ENCODE results near the gene MRPS18B. TPM values are rescaled to one million over a fixed set of nuclear protein-coding genes. Genes with fewer than 3 reads are reported as not detected.

MRPS18B gene
- total RNA-seq, 2 experiments from 2014 or later = 59.0 to 79.6 TPM

DNA sequence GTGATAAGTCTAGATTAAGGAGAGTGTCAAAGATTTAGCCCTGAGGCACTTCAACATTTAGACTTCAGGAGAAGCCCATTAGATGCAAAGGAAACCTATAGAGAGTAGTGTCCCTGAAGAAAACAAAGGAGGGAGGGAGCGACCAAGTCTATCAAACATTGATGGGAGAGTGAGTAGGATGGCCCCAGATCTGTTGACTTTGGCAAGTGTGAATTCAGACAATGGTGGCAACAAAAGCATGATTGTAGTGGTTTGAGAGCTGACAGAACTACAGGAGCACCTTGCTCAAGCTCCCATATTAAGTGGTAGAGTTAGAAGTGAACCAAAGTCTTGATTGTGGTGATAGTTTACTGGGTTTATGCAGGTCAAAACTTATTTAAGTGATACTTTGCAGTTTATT is 47.4 kb upstream of the MRPS18B start:
- no peak for DNase-seq (ENCODE audit: low spot score)
- Histone ChIP-seq H3K9me3 (ENCODE audit: low read length) (no peaks in the 10 kb centered on the region), H3K36me3 (ENCODE audit: insufficient read depth, low read length) (peaks cover 26% of the 10 kb centered on the region), H3K27ac (ENCODE audit: low read depth, low read length, poor library complexity, severe bottlenecking) (no peak overlapping the region), H3K9me2 (ENCODE audit: insufficient read depth, low read length) (no peaks in the 10 kb centered on the region), H2AFZ (ENCODE audit: low read length) (peak overlapping the region; percentile 72; the same call in 1 of the 2 replicates), H3K4me1 (ENCODE audit: insufficient read depth, low read length, poor library complexity, severe bottlenecking) (peaks cover 40% of the 10 kb centered on the region), H3K4me3 (ENCODE audit: low read depth, low read length, poor library complexity, severe bottlenecking) (peak overlapping the region; percentile 93), H3K4me2 (ENCODE audit: low read length) (peak overlapping the region; percentile 77), H4K20me1 (ENCODE audit: insufficient read depth, low read length) (peaks cover 28% of the 10 kb centered on the region), H3K79me2 (ENCODE audit: insufficient read depth, low read depth, low read length) (peaks cover 39% of the 10 kb centered on the region)
- BruUV-seq (replicated peaks) = no TSS peak
- ChIA-PET CTCF (ENCODE audit: unreplicated experiment) (no interaction called here), POLR2A (interaction anchor here (0.5 to 2.3 kb wide), 5 partner anchors 12 to 149 kb away, joined by 3 to 11 read pairs (median 7); partner anchors contain the start of gene PRR3)
- TF ChIP-seq EZH2phosphoT487 (IDR thresholded peaks at IDR 0.05; ENCODE audit: borderline replicate concordance, low read depth, low read length) = no peak
- TF ChIP-seq, protein P1, sequence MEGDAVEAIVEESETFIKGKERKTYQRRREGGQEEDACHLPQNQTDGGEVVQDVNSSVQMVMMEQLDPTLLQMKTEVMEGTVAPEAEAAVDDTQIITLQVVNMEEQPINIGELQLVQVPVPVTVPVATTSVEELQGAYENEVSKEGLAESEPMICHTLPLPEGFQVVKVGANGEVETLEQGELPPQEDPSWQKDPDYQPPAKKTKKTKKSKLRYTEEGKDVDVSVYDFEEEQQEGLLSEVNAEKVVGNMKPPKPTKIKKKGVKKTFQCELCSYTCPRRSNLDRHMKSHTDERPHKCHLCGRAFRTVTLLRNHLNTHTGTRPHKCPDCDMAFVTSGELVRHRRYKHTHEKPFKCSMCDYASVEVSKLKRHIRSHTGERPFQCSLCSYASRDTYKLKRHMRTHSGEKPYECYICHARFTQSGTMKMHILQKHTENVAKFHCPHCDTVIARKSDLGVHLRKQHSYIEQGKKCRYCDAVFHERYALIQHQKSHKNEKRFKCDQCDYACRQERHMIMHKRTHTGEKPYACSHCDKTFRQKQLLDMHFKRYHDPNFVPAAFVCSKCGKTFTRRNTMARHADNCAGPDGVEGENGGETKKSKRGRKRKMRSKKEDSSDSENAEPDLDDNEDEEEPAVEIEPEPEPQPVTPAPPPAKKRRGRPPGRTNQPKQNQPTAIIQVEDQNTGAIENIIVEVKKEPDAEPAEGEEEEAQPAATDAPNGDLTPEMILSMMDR (conservative IDR thresholded peaks at IDR 0.05; ENCODE audit: low read length) = no peak
- intact Hi-C loops (cut with micrococcal nuclease; ENCODE audit: unreplicated experiment) = loop anchor here (2.0 kb wide), 2 partner anchors 13 to 47 kb away; partner anchors contain the start of genes GNL1, MRPS18B, PPP1R10 and PRR3

DNA sequence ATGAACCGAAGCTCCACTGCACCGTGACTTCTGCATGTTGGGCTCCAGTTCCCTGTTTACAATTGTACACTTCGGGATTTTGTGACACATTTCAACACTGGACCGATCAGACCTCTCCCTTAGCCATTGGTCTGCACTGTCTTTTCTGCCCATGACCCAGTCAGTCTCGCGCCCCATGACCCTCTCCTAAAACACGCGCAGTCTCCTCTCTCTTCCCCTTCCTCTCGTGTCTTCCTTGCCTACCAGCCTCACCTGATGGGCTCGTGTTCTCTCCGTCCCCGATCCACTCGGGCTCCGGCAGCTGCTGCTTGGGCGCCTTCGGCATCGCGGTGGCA is 46.9 kb upstream of the MRPS18B start:
- peak overlapping the region; percentile 93 for H3K4me3 ChIP-seq (ENCODE audit: low read depth, low read length, poor library complexity, severe bottlenecking)
- peaks cover 28% of the 10 kb centered on the region for H4K20me1 ChIP-seq (ENCODE audit: insufficient read depth, low read length)
- H3K9me3 ChIP-seq (ENCODE audit: low read length) = no peaks in the 10 kb centered on the region
- H3K9me2 ChIP-seq (ENCODE audit: insufficient read depth, low read length) = no peaks in the 10 kb centered on the region
- H3K4me2 ChIP-seq (ENCODE audit: low read length) = peak overlapping the region; percentile 77
- H3K27ac ChIP-seq (ENCODE audit: low read depth, low read length, poor library complexity, severe bottlenecking) = no peak overlapping the region
- H2AFZ ChIP-seq (ENCODE audit: low read length) = peak overlapping the region; percentile 72
- CTCF ChIA-PET (ENCODE audit: unreplicated experiment) = no interaction called here
- POLR2A ChIA-PET = interaction anchor here (1.4 to 2.3 kb wide), 4 partner anchors 12 to 148 kb away, joined by 3 to 11 read pairs (median 8); partner anchors contain the start of gene PRR3
- peaks cover 43% of the 10 kb centered on the region for H3K79me2 ChIP-seq (ENCODE audit: insufficient read depth, low read depth, low read length)
- TSS peak; percentile 89 for BruUV-seq (replicated peaks)
- intact Hi-C loops (cut with micrococcal nuclease; ENCODE audit: unreplicated experiment) = loop anchor here (2.0 kb wide), 2 partner anchors 14 to 46 kb away; partner anchors contain the start of genes GNL1, MRPS18B, PPP1R10 and PRR3
- H3K36me3 ChIP-seq (ENCODE audit: insufficient read depth, low read length) = peaks cover 30% of the 10 kb centered on the region
- no peak for DNase-seq (ENCODE audit: low spot score)
- H3K4me1 ChIP-seq (ENCODE audit: insufficient read depth, low read length, poor library complexity, severe bottlenecking) = peaks cover 40% of the 10 kb centered on the region
- TF ChIP-seq, protein P1 (conservative IDR thresholded peaks at IDR 0.05; ENCODE audit: low read length) = no peak

- peak; percentile 99 for DNase-seq (ENCODE audit: low spot score)
- Histone ChIP-seq H2AFZ (ENCODE audit: low read length) (peak within 1 kb of the TSS; percentile 72), H3K36me3 (ENCODE audit: insufficient read depth, low read length) (peaks cover 33% of the 10 kb centered on the region), H3K9me3 (ENCODE audit: low read length) (no peaks in the 10 kb centered on the region), H4K20me1 (ENCODE audit: insufficient read depth, low read length) (peaks cover 28% of the 10 kb centered on the region), H3K4me2 (ENCODE audit: low read length) (peak within 1 kb of the TSS; percentile 93), H3K4me1 (ENCODE audit: insufficient read depth, low read length, poor library complexity, severe bottlenecking) (peaks cover 40% of the 10 kb centered on the region), H3K27ac (ENCODE audit: low read depth, low read length, poor library complexity, severe bottlenecking) (peak within 1 kb of the TSS; percentile 74), H3K79me2 (ENCODE audit: insufficient read depth, low read depth, low read length) (peaks cover 48% of the 10 kb centered on the region), H3K9me2 (ENCODE audit: insufficient read depth, low read length) (no peaks in the 10 kb centered on the region), H3K4me3 (ENCODE audit: low read depth, low read length, poor library complexity, severe bottlenecking) (peak within 1 kb of the TSS; percentile 93)
- CTCF ChIA-PET (ENCODE audit: unreplicated experiment) = no interaction called here
- intact Hi-C loops (cut with micrococcal nuclease; ENCODE audit: unreplicated experiment) = loop anchor here (2.0 kb wide), 2 partner anchors 14 to 46 kb away; partner anchors contain the start of genes GNL1, MRPS18B, PPP1R10 and PRR3
- no peak for TF ChIP-seq EZH2phosphoT487 (IDR thresholded peaks at IDR 0.05; ENCODE audit: borderline replicate concordance, low read depth, low read length)
- TF ChIP-seq, protein P1 (conservative IDR thresholded peaks at IDR 0.05; ENCODE audit: low read length) = no peak
- BruUV-seq (replicated peaks) = no TSS peak
- POLR2A ChIA-PET = interaction anchor here (0.7 to 2.3 kb wide), 5 partner anchors 13 to 148 kb away, joined by 3 to 11 read pairs (median 7); partner anchors contain the start of gene PRR3
These were observed 46.4 kb upstream of the MRPS18B start, which contains the start of gene ABCF1 for GRCh38 chr6:30571075-30571761. ABCF1 (plus strand) TSS chr6:30571442; CDS start chr6:30571488, 46 bp downstream.

Data from OCI-LY7 (cell line).